Measurements from ENCODE around the gene WNT5B.

- TF ChIP-seq POLR2A (IDR thresholded peaks at IDR 0.05; ENCODE audit: low read length) (no peak), GATA1 (IDR thresholded peaks at IDR 0.05; ENCODE audit: low read depth, low read length) (no peak)
These were observed 4.4 kb downstream of the WNT5B start for GRCh38 chr12:1633459-1633858.

All from erythroblast (primary cell).